ENCODE measurements around the gene TBC1D22A. TPM values are rescaled to one million over a fixed set of nuclear protein-coding genes. Genes with fewer than 3 reads are reported as not detected.
A peak's percentile ranks its signal among the peaks of the same experiment; 100 is the strongest.

The TBC1D22A gene
- polyA plus RNA-seq, 1 of the 3 experiments (the other 2 are of a cell fraction): 16.5 TPM

- Histone ChIP-seq H3K79me2 (ENCODE audit: insufficient read depth) (no peaks in the 10 kb centered on the region), H3K9me3 (no peaks in the 10 kb centered on the region; the same call in 1 of the 2 replicates), H3K9ac (peak overlapping the region; percentile 75), H4K20me1 (ENCODE audit: insufficient read depth) (no peaks in the 10 kb centered on the region), H3K4me1 (ENCODE audit: control insufficient read depth in 1 of 2, insufficient read depth in 2 of 2, low read depth in 1 of 2, low read length in 1 of 2) (peaks cover 21 to 23% of the 10 kb centered on the region in 2 experiments; a peak in 3 of 4 replicates), H3K9me2 (no peaks in the 10 kb centered on the region), H3K4me2 (peak overlapping the region; percentile 64), H3K27me3 (ENCODE audit: insufficient read depth) (no peaks in the 10 kb centered on the region), H3F3A (replicated peaks; ENCODE audit: insufficient read depth) (peaks cover 24% of the 10 kb centered on the region), H3K27ac (ENCODE audit: low read depth in 2 of 2, low read length in 1 of 2) (peak overlapping the region; percentile 93), H3K36me3 (replicated peaks in 1 of 2; ENCODE audit: control insufficient read depth in 1 of 2, insufficient read depth in 2 of 2, low read length in 1 of 2) (no peaks in the 10 kb centered on the region), H2AFZ (ENCODE audit: low read depth) (no peak overlapping the region), H3K4me3 (ENCODE audit: low read depth in 2 of 2, low read length in 1 of 2) (peak overlapping the region in 1 of 2 experiments; percentile 25; a peak in 1 of 4 replicates)
- ChIA-PET CTCF (interaction anchor here (1.3 kb wide), 2 partner anchors 192 to 1738 kb away, joined by 3 read pairs; no protein-coding TSS in a partner anchor), POLR2A (interaction anchor here (0.8 kb wide), 1 partner anchor 9 kb away, joined by 6 read pairs; the partner anchor contains the start of gene TBC1D22A)
- DNase-seq: peak; percentile 68
- WGBS (ENCODE audit: low lambda C conversion rate): 4% methylated on average over 14 of the region's 14 CpGs
- TF ChIP-seq NRF1 (IDR thresholded peaks at IDR 0.05; ENCODE audit: low read depth, low read length): no peak
- peak; percentile 97 for TF ChIP-seq NFIC (IDR thresholded peaks at IDR 0.05; ENCODE audit: borderline replicate concordance)
- TF ChIP-seq EZH2phosphoT487 (IDR thresholded peaks at IDR 0.05; ENCODE audit: borderline replicate concordance, low read depth): no peak
- no peak for TF ChIP-seq RFX5 (IDR thresholded peaks at IDR 0.05; ENCODE audit: low read length)
- TF ChIP-seq SIN3A (IDR thresholded peaks at IDR 0.05; ENCODE audit: borderline replicate concordance, low read depth, low read length): peak; percentile 73; the same call in 1 of the 2 replicates
- TF ChIP-seq POLR2AphosphoS5 (IDR thresholded peaks at IDR 0.05; ENCODE audit: low read depth, low read length): peak; percentile 85
- TF ChIP-seq FOXM1 (IDR thresholded peaks at IDR 0.05; ENCODE audit: low read depth): no peak
- peak; percentile 92 for TF ChIP-seq TCF12 (IDR thresholded peaks at IDR 0.05)
- TF ChIP-seq PBX3 (IDR thresholded peaks at IDR 0.05): peak; percentile 63
- TF ChIP-seq SMC3 (IDR thresholded peaks at IDR 0.05; ENCODE audit: low read depth, low read length): no peak
- TF ChIP-seq JUND (IDR thresholded peaks at IDR 0.05): peak; percentile 86
- TF ChIP-seq RCOR1 (IDR thresholded peaks at IDR 0.05; ENCODE audit: low read length): peak; percentile 33; the same call in 1 of the 2 replicates
- TF ChIP-seq ZBTB33 (IDR thresholded peaks at IDR 0.05; ENCODE audit: borderline replicate concordance, low read depth): no peak
- 0 out of 2 replicates have a peak, but pooled peaks have one; percentile 48 for TF ChIP-seq MXI1 (IDR thresholded peaks at IDR 0.05; ENCODE audit: low read depth, low read length)
- peak; percentile 38; the same call in 1 of the 2 replicates for TF ChIP-seq GABPA (IDR thresholded peaks at IDR 0.05; ENCODE audit: low read depth)
- TF ChIP-seq MAX (IDR thresholded peaks at IDR 0.05; ENCODE audit: low read depth): peak; percentile 96
- TF ChIP-seq FOXJ3 (CRISPR knock-in tag; IDR thresholded peaks at IDR 0.05): no peak
- peak in 1 of 2 experiments; percentile 79; a peak in 2 of 4 replicates for TF ChIP-seq EP300 (IDR thresholded peaks at IDR 0.05; ENCODE audit: borderline replicate concordance in 1 of 2, low read depth in 1 of 2, low read length in 1 of 2)
- peak; percentile 73; the same call in 1 of the 2 replicates for TF ChIP-seq RXRA (IDR thresholded peaks at IDR 0.05; ENCODE audit: borderline replicate concordance, low read depth)
- no peak for TF ChIP-seq RAD21 (IDR thresholded peaks at IDR 0.05; ENCODE audit: low read length)
- peak; percentile 70 for TF ChIP-seq TEAD4 (IDR thresholded peaks at IDR 0.05; ENCODE audit: borderline replicate concordance, insufficient read depth)
- TF ChIP-seq USF1 (IDR thresholded peaks at IDR 0.05; ENCODE audit: borderline replicate concordance, low read depth): peak; percentile 85
- TF ChIP-seq ELF1 (IDR thresholded peaks at IDR 0.05): peak; percentile 40; the same call in 1 of the 2 replicates
- no peak for TF ChIP-seq MEF2A (IDR thresholded peaks at IDR 0.05; ENCODE audit: borderline replicate concordance, low read depth)
- TF ChIP-seq REST (IDR thresholded peaks at IDR 0.05; ENCODE audit: low read depth, low read length): peak; percentile 58; the same call in 1 of the 2 replicates
- TF ChIP-seq CHD2 (IDR thresholded peaks at IDR 0.05; ENCODE audit: low read length, partially characterized antibody): no peak
- TF ChIP-seq GATA2 (CRISPR knock-in tag; IDR thresholded peaks at IDR 0.05): no peak
These were observed 8.2 kb upstream of the TBC1D22A start for GRCh38 chr22:46754110-46754799.
